Measurements from ENCODE around the gene PAPOLB.

DNA sequence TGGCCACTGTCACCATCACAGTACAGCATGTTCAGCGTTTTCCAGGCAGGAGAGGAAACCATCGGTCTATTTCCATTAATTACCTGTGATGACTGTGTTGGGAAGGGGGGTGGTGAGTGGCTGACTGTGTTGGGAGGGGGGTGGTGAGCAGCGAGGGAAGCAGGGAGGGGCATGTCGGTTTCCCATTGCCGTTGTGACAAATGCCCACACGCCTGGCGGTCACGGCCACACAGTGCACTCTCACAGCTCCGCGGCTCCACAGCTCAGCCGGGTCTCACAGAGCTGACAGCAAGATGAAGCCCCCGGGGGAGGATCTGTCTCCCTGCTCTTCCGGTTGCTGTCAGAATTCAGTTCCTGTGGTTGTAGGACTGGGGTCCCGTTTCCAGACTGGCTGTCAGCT is 47.4 kb downstream of the PAPOLB start:
- TF ChIP-seq, protein P1, sequence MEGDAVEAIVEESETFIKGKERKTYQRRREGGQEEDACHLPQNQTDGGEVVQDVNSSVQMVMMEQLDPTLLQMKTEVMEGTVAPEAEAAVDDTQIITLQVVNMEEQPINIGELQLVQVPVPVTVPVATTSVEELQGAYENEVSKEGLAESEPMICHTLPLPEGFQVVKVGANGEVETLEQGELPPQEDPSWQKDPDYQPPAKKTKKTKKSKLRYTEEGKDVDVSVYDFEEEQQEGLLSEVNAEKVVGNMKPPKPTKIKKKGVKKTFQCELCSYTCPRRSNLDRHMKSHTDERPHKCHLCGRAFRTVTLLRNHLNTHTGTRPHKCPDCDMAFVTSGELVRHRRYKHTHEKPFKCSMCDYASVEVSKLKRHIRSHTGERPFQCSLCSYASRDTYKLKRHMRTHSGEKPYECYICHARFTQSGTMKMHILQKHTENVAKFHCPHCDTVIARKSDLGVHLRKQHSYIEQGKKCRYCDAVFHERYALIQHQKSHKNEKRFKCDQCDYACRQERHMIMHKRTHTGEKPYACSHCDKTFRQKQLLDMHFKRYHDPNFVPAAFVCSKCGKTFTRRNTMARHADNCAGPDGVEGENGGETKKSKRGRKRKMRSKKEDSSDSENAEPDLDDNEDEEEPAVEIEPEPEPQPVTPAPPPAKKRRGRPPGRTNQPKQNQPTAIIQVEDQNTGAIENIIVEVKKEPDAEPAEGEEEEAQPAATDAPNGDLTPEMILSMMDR (IDR thresholded peaks at IDR 0.05; ENCODE audit: poor library complexity): no peak
- TF ChIP-seq EZH2 (IDR thresholded peaks at IDR 0.05; ENCODE audit: borderline replicate concordance) (no peak), EZH2phosphoT487 (IDR thresholded peaks at IDR 0.05; ENCODE audit: low read depth, severe bottlenecking, unreplicated experiment) (no peak)
